SH-SY5Y (cell line): Measurements from ENCODE around the gene NRF1.

Experiments used
- GATA2 ChIP-seq: IDR thresholded peaks from 2 replicates; pipeline ENCODE4 v1.6.1; 2011; ENCODE audit warnings: mild to moderate bottlenecking, low read depth, low read length
- GATA3 ChIP-seq: IDR thresholded peaks from 2 replicates; pipeline ENCODE4 v1.6.1; 2011; ENCODE audit warnings: low read depth, mild to moderate bottlenecking, low read length, moderate library complexity

Gene NRF1

DNA sequence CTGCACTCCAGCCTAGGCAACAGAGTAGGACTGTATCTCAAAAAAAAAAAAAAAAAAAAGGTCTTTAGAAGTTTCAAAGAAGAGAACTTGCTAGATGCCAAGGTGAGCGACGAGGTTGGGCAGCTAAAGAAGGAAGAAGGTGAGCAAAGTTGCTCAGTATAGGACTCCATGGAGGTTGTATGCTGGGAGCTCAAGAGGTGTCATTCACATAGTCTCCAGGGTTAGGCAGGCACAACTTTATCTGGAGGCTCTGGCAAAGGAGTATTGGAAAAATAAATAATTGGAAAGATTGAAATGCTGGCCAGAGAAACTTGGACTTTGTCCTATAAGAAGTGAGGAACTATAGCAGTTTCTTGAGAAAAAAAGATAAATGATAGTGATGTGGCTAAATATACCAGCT is 74.5 kb downstream of the NRF1 start:
- no peak for TF ChIP-seq GATA3
- no peak for TF ChIP-seq GATA2

DNA sequence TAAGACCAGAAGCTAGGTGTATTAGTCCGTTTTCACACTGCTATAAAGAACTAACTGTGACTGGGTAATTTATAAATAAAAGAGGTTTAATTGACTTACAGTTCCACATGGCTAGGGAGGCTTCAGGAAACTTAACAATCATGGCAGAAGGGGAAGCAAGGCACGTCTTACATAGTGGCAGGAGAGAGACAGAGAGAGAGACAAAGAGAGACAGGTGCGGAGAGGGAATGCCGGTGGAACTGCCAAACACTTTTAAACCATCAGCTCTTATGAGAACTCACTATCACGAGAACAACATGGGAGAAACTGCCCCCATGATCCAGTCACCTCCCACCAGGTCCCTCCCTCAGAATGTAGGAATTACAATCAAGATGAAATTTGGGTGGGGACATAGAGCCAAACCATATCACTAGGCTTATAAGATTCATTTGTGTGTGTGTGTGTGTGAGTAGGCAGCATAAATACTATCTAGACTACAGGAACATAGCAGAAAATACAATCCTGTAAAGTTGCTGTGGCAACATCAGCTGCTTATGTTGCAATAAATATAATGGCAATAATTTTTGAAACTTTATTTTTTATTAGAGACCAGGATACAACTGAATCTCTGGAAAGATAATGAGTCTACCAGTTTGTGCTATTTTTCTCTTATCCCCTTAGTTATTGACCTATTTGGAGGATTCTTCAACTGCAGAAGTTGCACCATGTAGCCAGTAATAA is 77.1 kb downstream of the NRF1 start:
- TF ChIP-seq GATA3, result no peak
- no peak for TF ChIP-seq GATA2

DNA sequence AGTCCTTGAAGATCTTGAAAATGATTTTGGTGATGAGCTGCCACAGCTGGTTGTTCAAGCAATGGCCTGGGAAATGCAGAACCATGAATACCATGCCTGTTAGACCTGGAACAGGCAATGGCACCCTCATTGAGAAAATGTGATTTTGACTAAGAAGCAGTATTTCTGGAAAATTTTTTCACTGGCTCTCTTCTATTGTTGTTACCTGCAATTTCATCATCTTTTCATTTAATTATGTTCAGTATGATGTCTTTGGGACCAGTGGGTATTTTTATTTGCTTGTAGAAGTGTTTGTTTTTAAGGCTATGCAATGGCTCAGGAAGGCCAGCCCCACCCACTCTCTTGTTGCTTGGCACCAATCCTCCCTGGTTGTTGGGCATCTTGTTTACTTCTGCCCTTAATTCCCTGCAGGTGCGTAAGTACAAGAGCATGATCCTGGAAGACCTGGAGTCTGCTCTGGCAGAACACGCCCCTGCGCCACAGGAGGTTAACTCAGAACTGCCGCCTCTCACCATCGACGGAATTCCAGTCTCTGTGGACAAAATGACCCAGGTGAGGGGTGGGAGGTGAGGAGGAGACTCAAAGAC is 78.6 kb downstream of the NRF1 start:
- TF ChIP-seq GATA2 (no peak), GATA3 (no peak)

DNA sequence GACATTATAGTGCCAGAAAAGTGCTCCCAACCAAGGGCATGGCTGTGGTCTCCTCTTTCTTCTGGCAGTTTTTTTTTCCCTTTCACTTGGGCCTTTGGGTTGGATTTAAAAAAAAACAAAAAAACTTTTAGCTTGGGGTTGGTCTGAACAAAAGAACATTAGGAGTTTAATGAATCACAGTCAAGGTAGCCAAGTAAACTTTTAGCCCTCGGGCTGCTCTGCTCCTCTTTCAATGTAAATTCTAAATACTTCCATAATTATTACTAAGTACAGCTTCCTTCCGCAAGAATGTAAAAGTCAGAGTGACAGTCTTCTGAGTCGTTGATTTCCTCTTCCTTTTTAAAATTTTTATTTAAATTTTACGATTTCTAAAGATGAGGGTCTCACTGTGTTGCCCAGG is 79.2 kb downstream of the NRF1 start:
- TF ChIP-seq GATA3, result no peak
- no peak for TF ChIP-seq GATA2

DNA sequence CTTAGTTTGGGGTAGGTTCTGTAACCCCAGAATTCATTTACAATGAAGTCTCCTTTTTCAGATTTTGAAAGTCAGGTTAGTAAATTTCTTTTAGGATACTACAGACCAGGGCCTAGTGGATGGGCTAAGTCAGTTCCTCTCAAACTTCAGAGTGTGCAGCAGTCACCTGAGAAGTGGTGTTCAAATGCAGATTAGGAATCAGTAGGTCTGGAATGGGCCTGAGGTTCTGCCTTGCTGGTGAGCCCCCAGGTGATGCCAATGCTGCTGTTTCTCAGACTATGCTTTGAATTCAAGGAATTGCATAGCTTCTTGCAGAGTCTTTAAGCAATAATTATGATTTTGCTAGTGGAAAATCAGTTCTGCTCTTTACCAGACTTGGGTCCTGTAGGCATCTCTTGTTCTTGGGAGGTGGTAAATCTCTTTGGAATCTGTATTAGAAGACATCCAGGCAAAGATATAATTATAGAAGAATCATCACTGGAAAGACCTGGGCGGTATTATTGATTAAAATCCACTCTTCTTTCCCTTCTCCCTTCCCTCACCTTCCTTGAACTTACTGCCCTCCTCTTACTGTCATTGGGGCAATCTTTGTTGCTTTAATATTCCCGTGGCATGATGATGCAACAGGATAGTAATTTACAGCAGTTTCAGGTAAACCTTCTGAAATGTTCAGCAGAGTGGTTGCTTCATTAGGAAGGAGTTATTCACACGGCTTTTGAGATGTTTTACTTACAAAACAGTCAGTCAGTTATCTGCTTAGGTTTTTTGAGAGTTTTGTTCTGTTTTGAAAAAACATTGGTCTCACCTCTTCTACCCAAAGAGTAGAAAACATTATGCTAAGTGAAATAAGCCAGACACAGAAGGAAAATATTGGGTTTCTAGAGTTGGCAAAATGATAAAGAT is 87.2 kb downstream of the NRF1 start:
- TF ChIP-seq GATA3, result no peak
- TF ChIP-seq GATA2, result no peak

DNA sequence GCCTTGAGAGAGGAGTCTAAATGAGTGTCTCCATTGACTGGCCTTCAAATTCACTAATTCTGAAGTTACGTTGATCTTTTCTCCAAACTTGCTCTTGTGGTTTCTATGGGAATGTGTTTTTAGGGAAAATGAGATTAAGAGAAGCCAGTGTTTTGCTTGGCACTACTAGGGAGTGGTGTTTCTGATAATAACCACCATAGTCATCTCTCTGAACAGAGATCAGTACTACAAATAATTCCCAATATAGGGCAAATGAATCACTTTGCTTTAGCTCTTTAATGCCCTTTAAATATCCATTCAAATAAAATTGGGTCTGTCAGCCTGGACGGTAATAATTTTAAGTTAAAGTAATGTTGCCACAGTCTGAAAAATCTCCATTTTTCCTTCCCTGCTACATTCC is 90.8 kb downstream of the NRF1 start:
- TF ChIP-seq GATA3, result no peak
- no peak for TF ChIP-seq GATA2

DNA sequence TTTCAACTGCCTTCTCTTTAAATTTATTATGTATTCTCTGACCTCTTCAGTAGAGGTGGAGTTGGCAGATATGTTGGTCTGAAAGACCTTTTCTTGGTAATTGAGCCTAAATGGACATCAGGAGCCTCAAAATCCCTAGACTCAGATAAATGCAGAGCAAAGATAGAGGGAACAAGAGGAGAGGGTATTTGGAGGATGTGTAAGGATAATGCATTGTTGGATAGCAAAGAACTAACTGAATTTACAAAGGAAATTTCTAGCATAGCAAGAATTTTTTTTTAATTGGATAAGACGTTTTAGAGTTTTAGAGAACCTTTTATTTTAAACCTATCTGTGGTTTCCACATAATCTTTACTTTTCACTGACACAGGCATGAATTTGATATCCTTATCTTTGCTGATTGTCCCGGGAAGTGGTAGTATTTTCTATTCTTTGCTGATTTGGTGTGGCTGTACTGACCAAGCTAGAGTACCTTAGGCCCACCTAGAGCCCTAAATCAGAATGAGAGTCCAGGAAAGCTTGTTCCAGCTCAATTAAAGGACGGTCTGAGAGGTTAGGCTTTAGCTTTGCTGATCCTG is 91.3 kb downstream of the NRF1 start:
- TF ChIP-seq GATA3 (no peak), GATA2 (no peak)

DNA sequence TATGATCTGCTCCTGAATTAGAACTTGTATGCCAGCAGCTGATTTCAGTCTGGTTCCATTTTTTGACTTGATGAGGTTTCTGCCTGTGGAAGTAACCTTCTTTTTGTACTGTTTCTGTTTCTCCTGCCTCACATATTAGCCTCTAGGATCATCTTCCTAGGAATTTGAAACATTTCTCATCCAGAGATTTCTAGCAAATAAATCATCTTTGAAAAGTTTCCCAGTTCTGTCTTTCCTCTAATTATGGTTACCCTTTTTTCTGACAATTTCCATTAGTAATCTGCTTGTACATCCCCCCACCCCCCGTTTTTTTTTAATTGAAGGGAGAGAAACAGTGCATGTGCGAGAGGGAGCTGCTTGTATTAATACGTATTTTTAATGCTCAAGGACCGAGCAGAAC is 92.2 kb downstream of the NRF1 start:
- no peak for TF ChIP-seq GATA2
- TF ChIP-seq GATA3, result no peak

DNA sequence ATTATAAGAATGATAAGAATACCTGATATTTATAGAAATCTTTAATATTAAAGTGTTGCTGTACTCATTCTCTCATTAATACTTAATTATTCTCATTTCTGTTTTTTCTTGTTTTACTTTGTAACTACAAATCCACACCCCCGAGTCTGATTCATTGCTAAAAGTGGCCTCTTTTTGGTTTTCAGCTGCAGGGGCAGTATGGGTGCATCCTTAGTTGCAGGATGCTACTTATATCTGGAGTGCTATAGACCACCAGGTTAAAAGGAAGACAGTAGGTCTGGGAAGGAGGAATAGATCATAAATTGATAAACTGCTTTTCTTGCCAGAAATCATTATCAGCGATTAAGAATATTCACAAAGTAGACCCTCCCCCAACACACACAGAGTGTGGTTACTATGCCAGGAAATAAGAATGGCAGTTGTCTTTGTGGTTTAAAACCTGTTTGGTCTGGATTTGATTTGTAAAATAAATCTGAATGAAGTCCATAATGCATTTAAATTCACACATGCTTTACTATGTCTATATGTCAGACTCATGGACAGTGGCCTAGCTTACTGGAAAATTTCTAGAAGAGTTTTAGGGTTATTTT is 96.5 kb downstream of the NRF1 start:
- no peak for TF ChIP-seq GATA3
- no peak for TF ChIP-seq GATA2

DNA sequence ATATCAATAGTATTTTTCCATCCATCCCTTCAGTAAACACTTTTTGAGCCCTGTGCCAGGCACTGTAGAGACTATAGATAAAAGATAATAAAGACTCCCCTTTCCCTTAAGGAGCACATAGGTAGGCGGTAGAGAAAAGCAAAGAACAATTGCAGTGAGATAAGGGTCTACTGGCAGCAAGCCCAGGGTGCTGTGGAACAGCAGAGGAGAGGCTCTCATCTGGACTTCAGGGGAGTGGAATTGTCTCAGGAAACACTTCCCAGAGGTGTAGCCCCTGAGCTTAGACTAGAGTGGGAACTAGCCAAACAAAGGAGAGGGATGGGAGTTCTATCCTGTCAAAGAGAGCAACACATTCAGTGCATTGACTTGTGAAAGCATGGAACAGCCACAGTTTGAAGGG is 102.0 kb downstream of the NRF1 start:
- TF ChIP-seq GATA2 (no peak), GATA3 (no peak)

DNA sequence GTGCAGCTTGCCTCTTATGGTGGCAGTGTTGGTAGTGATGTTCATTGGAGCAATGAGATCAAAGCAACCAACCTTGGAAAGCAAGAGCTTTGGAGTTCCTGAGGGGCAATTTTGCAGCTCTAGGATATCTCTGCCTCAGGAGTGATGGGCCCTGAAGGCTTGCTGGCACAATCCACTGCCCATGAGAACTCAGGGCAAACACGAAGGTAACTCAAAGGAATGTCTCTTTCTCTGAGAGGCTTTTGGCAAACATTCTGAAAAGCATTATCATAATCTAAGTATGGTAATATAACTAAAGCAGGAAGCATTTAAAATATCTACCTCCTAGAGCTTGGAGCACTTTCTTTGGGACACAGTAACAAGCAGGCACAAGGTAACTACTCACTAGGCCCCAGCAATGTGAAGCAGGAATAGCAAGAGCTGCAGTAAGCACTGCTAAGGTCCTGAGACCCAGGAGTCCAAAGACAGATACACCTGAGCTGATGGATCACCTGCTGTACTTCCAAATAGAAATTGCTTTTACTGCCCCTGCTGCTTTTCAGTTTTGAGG is 103.1 kb downstream of the NRF1 start:
- TF ChIP-seq GATA2, result no peak
- no peak for TF ChIP-seq GATA3

DNA sequence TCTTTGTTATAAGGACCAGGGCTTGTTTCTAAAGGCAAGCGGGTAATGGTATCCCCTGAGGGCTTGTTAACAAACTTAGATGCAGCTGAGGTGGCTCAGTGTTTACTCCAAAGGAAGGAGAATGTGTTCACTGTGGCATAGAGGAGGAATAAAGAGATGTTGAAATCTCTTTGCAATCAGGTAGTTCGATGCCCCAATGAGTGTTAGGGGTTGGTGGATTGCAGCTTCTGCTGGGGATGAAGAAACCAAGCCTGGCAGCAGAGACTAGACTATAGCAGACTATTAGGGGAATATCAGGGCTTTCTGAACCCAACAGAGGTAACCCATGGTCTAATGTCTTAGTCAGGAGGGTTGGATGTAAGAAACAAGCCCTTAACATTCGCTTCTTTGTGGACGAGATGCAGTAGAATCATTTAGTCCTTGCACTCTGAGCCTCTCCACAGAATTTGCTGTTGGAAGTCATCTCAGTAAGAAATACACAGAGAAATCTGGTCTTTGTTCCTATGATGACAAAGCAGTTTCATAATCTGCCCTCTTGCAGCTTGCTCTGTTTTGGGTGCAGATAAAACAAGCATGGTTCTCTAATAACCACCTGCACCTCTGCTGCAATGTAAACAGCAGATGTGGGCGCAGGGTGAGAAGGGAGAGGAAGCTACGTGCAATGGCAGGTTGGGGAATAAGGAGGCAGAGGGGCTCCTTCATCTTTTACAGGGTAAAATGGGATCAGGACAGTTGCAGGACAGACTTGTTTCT is 108.6 kb downstream of the NRF1 start:
- TF ChIP-seq GATA3, result no peak
- no peak for TF ChIP-seq GATA2

DNA sequence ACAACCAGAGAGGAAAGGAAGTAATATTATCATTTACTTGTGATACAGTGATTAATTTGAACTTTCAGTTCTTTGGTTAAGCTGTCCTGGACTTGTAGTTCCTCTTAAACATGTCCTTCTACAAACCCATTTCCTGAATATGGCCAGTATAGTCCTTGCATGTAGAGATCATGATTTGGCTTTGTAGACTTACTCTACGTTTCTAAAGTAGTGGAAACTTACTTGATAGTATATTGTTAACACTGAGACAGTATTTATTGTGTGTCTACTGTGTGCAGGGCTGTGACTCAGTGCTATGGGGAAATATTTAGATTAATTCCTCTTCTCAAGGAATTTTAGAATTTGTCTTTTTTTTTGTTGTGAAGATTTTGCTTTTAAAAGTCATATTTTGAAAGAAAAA is 109.5 kb downstream of the NRF1 start:
- TF ChIP-seq GATA3, result no peak
- TF ChIP-seq GATA2, result no peak
